GM12878 (cell line): ENCODE measurements around the gene EXOC4.

Experiments used
- CTCF ChIP-seq, 3 experiments: IDR thresholded peaks in 2 of 3; conservative IDR thresholded peaks in 1 of 3; 2 replicates each; pipeline ENCODE4 v1.5.1; 2011; ENCODE audit warnings: low read depth in 3 of 3, low read length in 3 of 3, mild to moderate bottlenecking in 3 of 3, control low read depth in 2 of 3, moderate library complexity in 2 of 3, inconsistent platforms in 1 of 3, mixed read lengths in 1 of 3; ENCODE audit not compliant: control insufficient read depth in 2 of 3, insufficient read depth in 1 of 3; ENCODE audit errors: extremely low read depth in 1 of 3
- GABPA ChIP-seq: IDR thresholded peaks from 2 replicates; pipeline ENCODE4 v1.6.1; 2014; ENCODE audit warnings: antibody characterized with exemption, low read depth, mild to moderate bottlenecking, inconsistent platforms
- KDM1A ChIP-seq: fragments of 200-600 bp; sonication (generic); IDR thresholded peaks from 2 replicates; pipeline ENCODE4 v1.6.1; 2016; ENCODE audit warnings: borderline replicate concordance
- NRF1 ChIP-seq: conservative IDR thresholded peaks from 2 replicates; pipeline ENCODE4 v1.6.1; 2011; ENCODE audit warnings: mild to moderate bottlenecking, low read depth, low read length, improper control_type of control experiment
- REST ChIP-seq: IDR thresholded peaks from 2 replicates; pipeline ENCODE4 v1.6.1; 2012; ENCODE audit warnings: mild to moderate bottlenecking, low read depth, low read length
- TF ChIP-seq, protein P1 (sequence below): fragments of 450-650 bp; IDR thresholded peaks from 2 replicates; pipeline ENCODE4 v1.6.1; 2017; ENCODE audit warnings: mild to moderate bottlenecking

GRCh38 chr7:133690740-133691139, 437.9 kb downstream of the EXOC4 start:
- TF ChIP-seq CTCF (IDR thresholded peaks at IDR 0.05 in 2 of 3, conservative IDR thresholded peaks at IDR 0.05 in 1 of 3; ENCODE audit: control insufficient read depth in 2 of 3, extremely low read depth in 1 of 3, insufficient read depth in 1 of 3, low read depth in 3 of 3, low read length in 3 of 3) (no peak), KDM1A (no peak), GABPA (no peak), REST (no peak), NRF1 (no peak)
- TF ChIP-seq, protein P1, sequence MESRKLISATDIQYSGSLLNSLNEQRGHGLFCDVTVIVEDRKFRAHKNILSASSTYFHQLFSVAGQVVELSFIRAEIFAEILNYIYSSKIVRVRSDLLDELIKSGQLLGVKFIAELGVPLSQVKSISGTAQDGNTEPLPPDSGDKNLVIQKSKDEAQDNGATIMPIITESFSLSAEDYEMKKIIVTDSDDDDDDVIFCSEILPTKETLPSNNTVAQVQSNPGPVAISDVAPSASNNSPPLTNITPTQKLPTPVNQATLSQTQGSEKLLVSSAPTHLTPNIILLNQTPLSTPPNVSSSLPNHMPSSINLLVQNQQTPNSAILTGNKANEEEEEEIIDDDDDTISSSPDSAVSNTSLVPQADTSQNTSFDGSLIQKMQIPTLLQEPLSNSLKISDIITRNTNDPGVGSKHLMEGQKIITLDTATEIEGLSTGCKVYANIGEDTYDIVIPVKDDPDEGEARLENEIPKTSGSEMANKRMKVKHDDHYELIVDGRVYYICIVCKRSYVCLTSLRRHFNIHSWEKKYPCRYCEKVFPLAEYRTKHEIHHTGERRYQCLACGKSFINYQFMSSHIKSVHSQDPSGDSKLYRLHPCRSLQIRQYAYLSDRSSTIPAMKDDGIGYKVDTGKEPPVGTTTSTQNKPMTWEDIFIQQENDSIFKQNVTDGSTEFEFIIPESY: no peak
